ENCODE measurements around the gene NGF. TPM values are rescaled to one million over a fixed set of nuclear protein-coding genes. Genes with fewer than 3 reads are reported as not detected.

The NGF gene
- total and polyA plus RNA-seq, 2 of the 8 experiments (the other 6 are each of a cell fraction or from before 2014, with no cell fraction given): 1.6 TPM; not detected in 1

DNA sequence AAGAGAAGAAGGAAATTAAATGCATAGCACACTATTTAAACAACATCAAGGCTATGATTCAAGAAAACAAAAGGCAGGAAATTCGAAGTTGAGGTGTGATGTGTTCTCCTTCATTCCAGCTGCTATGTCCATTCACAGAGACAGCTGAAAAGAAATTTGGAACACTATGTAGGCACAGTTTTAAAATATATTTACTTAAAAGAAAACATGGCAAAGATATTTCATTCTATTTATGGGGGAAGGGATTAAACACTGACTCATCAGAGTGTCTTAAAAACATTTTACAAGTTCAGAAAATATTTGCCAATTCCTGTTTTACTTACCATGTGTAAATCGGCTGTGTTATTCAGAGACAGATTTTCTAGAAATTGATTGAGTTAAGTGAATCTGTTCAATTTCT is 39.4 kb upstream of the NGF start:
- H2BK120ac ChIP-seq (replicated peaks; ENCODE audit: low read depth, low read length): no peak overlapping the region
- H3K9ac ChIP-seq (replicated peaks in 1 of 4; ENCODE audit: extremely low read depth in 1 of 4, low read depth in 3 of 4, low read length in 3 of 4): no peak overlapping the region
- H2BK12ac ChIP-seq (ENCODE audit: low read depth, low read length): no peak overlapping the region
- H4K20me1 ChIP-seq (replicated peaks in 1 of 2; ENCODE audit: control insufficient read depth in 1 of 2, insufficient read depth in 2 of 2, low read length in 2 of 2): no peaks in the 10 kb centered on the region
- 74% methylated on average over 2 of the region's 2 CpGs; no CpG with 5 or more reads in 1 of the 2 experiments for WGBS, 2 experiments (ENCODE audit: extremely low coverage in 1 of 2, insufficient coverage in 1 of 2, insufficient read length in 1 of 2, insufficient replicate concordance in 2 of 2, low coverage in 1 of 2, low lambda C conversion rate in 2 of 2, missing lambda C conversion rate in 1 of 2)
- no peak for DNase-seq (ENCODE audit: low read depth in 1 of 2, low spot score in 2 of 2)
- no peak overlapping the region for H3K27ac ChIP-seq (ENCODE audit: low read depth, low read length)
- H4K5ac ChIP-seq (ENCODE audit: insufficient read length, low read depth, low read length): no peak overlapping the region
- no peaks in the 10 kb centered on the region for H3K9me3 ChIP-seq (ENCODE audit: insufficient read depth in 2 of 2, low read depth in 1 of 2, low read length in 1 of 2)
- no peak overlapping the region for H3K4me2 ChIP-seq (ENCODE audit: insufficient read depth in 1 of 2, low read depth in 2 of 2, low read length in 2 of 2)
- H2BK20ac ChIP-seq (ENCODE audit: low read length): no peak overlapping the region
- POLR2A ChIA-PET (ENCODE audit: partially characterized antibody): no interaction called here
- H3K23me2 ChIP-seq (ENCODE audit: low read depth, low read length): no peaks in the 10 kb centered on the region
- H3K79me2 ChIP-seq (ENCODE audit: control insufficient read depth in 1 of 2, insufficient read depth in 2 of 2, low read length in 2 of 2): no peaks in the 10 kb centered on the region
- no peak overlapping the region for H3K14ac ChIP-seq (ENCODE audit: insufficient read length)
- no peak overlapping the region for H3K18ac ChIP-seq (ENCODE audit: extremely low read depth, low read length)
- H3K56ac ChIP-seq (replicated peaks; ENCODE audit: insufficient read length, low read depth, low read length): no peak overlapping the region
- H4K91ac ChIP-seq (replicated peaks; ENCODE audit: insufficient read length, low read length): no peak overlapping the region
- H3K36me3 ChIP-seq (ENCODE audit: control insufficient read depth in 2 of 4, insufficient read depth in 4 of 4, low read length in 3 of 4): no peaks in the 10 kb centered on the region
- FAIRE-seq: no peak
- CTCF ChIA-PET (ENCODE audit: partially characterized antibody): no interaction called here
- H3K4me1 ChIP-seq (replicated peaks in 1 of 4; ENCODE audit: control insufficient read depth in 3 of 4, insufficient read depth in 4 of 4, low read length in 3 of 4): no peaks in the 10 kb centered on the region
- H2AK5ac ChIP-seq (ENCODE audit: low read depth, low read length): no peak overlapping the region
- no peaks in the 10 kb centered on the region for H3K79me1 ChIP-seq (ENCODE audit: low read depth, low read length)
- no peak overlapping the region for H2BK15ac ChIP-seq (ENCODE audit: low read length)
- H3K23ac ChIP-seq (ENCODE audit: insufficient read length): no peak overlapping the region
- no peaks in the 10 kb centered on the region for H3K27me3 ChIP-seq (replicated peaks in 1 of 4; ENCODE audit: control insufficient read depth in 3 of 4, extremely low read depth in 1 of 4, insufficient read depth in 3 of 4, low read length in 3 of 4)
- no peak overlapping the region for H4K8ac ChIP-seq (ENCODE audit: extremely low read depth, insufficient read depth, low read length)
- no peak overlapping the region for H3K4me3 ChIP-seq (ENCODE audit: extremely low read depth in 1 of 4, insufficient read depth in 2 of 4, low read depth in 3 of 4, low read length in 4 of 4)
- no peak overlapping the region for H3K4ac ChIP-seq (replicated peaks; ENCODE audit: insufficient read length, low read depth, low read length)
- no peak overlapping the region for H2BK5ac ChIP-seq (ENCODE audit: low read depth, low read length)
- H2AFZ ChIP-seq (ENCODE audit: low read length): no peak overlapping the region
- no peak for TF ChIP-seq TCF12 (IDR thresholded peaks at IDR 0.05; ENCODE audit: low read depth, low read length)
- no peak for TF ChIP-seq TAF1 (IDR thresholded peaks at IDR 0.05; ENCODE audit: low read depth, low read length)
- no peak for TF ChIP-seq MAFK (IDR thresholded peaks at IDR 0.05; ENCODE audit: low read depth, low read length)
- no peak for TF ChIP-seq JUND (IDR thresholded peaks at IDR 0.05; ENCODE audit: low read length)
- no peak for TF ChIP-seq SIN3A (conservative IDR thresholded peaks at IDR 0.05 in 1 of 2, IDR thresholded peaks at IDR 0.05 in 1 of 2; ENCODE audit: low read depth in 1 of 2, low read length in 2 of 2)
- no peak for TF ChIP-seq TEAD4 (IDR thresholded peaks at IDR 0.05; ENCODE audit: low read depth, low read length)
- no peak for TF ChIP-seq GTF2F1 (IDR thresholded peaks at IDR 0.05; ENCODE audit: borderline replicate concordance, low read depth, low read length)
- TF ChIP-seq SP2 (IDR thresholded peaks at IDR 0.05; ENCODE audit: low read length): no peak
- TF ChIP-seq GABPA (IDR thresholded peaks at IDR 0.05; ENCODE audit: borderline replicate concordance, insufficient read depth, low read length): no peak
- no peak for TF ChIP-seq PHF8 (conservative IDR thresholded peaks at IDR 0.05; ENCODE audit: low read depth, low read length)
- no peak for TF ChIP-seq FOSL1 (IDR thresholded peaks at IDR 0.05; ENCODE audit: insufficient read depth, low read depth, low read length)
- TF ChIP-seq USF2 (IDR thresholded peaks at IDR 0.05; ENCODE audit: low read length): no peak
- TF ChIP-seq RAD21 (IDR thresholded peaks at IDR 0.05 in 1 of 2, conservative IDR thresholded peaks at IDR 0.05 in 1 of 2; ENCODE audit: low read depth in 2 of 2, low read length in 2 of 2): no peak
- TF ChIP-seq RFX5 (IDR thresholded peaks at IDR 0.05; ENCODE audit: borderline replicate concordance, low read depth, low read length): no peak

All from H1 (cell line).